Peyer's patch (tissue), 4 donors: Measurements from ENCODE around the gene LMX1B.

Experiments used
- CTCF ChIP-seq, 6 experiments: fragments of 450-650 bp in 4 of 6; fragments of 200-600 bp in 2 of 6; sonication (generic) in 1 of 6; IDR thresholded peaks; one replicate each; pipeline ENCODE4 v1.5.1; 2017 to 2019; ENCODE audit warnings: antibody characterized with exemption in 6 of 6, mild to moderate bottlenecking in 3 of 6, moderate library complexity in 1 of 6
- POLR2A ChIP-seq, 2 donors: fragments of 450-650 bp; IDR thresholded peaks; one replicate each; pipeline ENCODE4 v1.5.1; 2017; ENCODE audit warnings: antibody characterized with exemption in 2 of 2, mild to moderate bottlenecking in 2 of 2, moderate library complexity in 2 of 2

- TF ChIP-seq POLR2A (IDR thresholded peaks at IDR 0.05) (no peak), CTCF (IDR thresholded peaks at IDR 0.05) (no peak)
Measured at GRCh38 chr9:126607731-126608130, 6.0 kb upstream of the LMX1B start.
